CD4-positive, alpha-beta T cell (primary cell): ENCODE data around the gene LIG3. TPM values are rescaled to one million over a fixed set of nuclear protein-coding genes. Genes with fewer than 3 reads are reported as not detected.

Experiments
- ATAC-seq: fragments of 200-7000 bp; cut with Tn5 transposase; one replicate; pipeline ENCODE4 v1.10.0; 2022; ENCODE audit warnings: mild to moderate bottlenecking; ENCODE audit not compliant: poor library complexity
- CTCF ChIA-PET: fragments of 350-600 bp; sonication (Branson Sonifier 250); formaldehyde crosslinking; loops from one replicate; lab custom pipeline; 2021; ENCODE audit warnings: antibody characterized with exemption, inconsistent platforms; lab: Charles Lee
- POLR2A ChIA-PET: fragments of 350-600 bp; sonication (Branson Sonifier 250); formaldehyde crosslinking; loops from one replicate; lab custom pipeline; 2021; ENCODE audit warnings: antibody characterized with exemption, inconsistent platforms; lab: Charles Lee
- DNase-seq, 14 experiments: peaks; one replicate each; pipeline ENCODE4 v3.0.0-alpha.2; 2013 to 2020; ENCODE audit warnings: mixed read lengths in 2 of 14
- H3K27ac ChIP-seq, 2 donors: one replicate each; pipeline versions ENCODE4 v1.5.1 to v1.7.0; 2013; ENCODE audit warnings: low read length in 2 of 2, low read depth in 1 of 2, mild to moderate bottlenecking in 1 of 2
- H3K27me3 ChIP-seq, 2 experiments: 1 replicate in 1 of 2; 2 replicates in 1 of 2; pipeline versions ENCODE4 v1.6.1 to v1.7.0; 2013; ENCODE audit warnings: low read length in 2 of 2, control low read depth in 1 of 2, mild to moderate bottlenecking in 1 of 2, moderate library complexity in 1 of 2; ENCODE audit not compliant: insufficient read depth in 2 of 2, control insufficient read depth in 1 of 2
- H3K36me3 ChIP-seq: one replicate; pipeline ENCODE4 v1.6.1; 2013; ENCODE audit warnings: low read length, control low read depth; ENCODE audit not compliant: insufficient read depth
- H3K4me1 ChIP-seq: one replicate; pipeline ENCODE4 v1.6.1; 2013; ENCODE audit warnings: low read length, control low read depth; ENCODE audit not compliant: insufficient read depth
- H3K4me3 ChIP-seq: one replicate; pipeline ENCODE4 v1.5.1; 2013; ENCODE audit warnings: mild to moderate bottlenecking, low read length, moderate library complexity
- H3K9me3 ChIP-seq, 2 experiments: 1 replicate in 1 of 2; 2 replicates in 1 of 2; pipeline versions ENCODE4 v1.6.1 to v1.7.0; 2013; ENCODE audit warnings: low read length in 2 of 2, mild to moderate bottlenecking in 2 of 2, control low read depth in 1 of 2, moderate library complexity in 1 of 2; ENCODE audit not compliant: control insufficient read depth in 1 of 2, insufficient read depth in 1 of 2
- H3K27ac Mint-ChIP-seq: one replicate; pipeline ENCODE4 v1.8.0; 2020; ENCODE audit warnings: mixed read lengths
- H3K27me3 Mint-ChIP-seq: one replicate; pipeline ENCODE4 v1.8.0; 2021; ENCODE audit warnings: mixed read lengths
- H3K36me3 Mint-ChIP-seq: one replicate; pipeline ENCODE4 v1.8.0; 2021; ENCODE audit warnings: low read depth, mixed read lengths
- H3K4me1 Mint-ChIP-seq: one replicate; pipeline ENCODE4 v1.8.0; 2021; ENCODE audit warnings: low read depth, mixed read lengths
- H3K4me3 Mint-ChIP-seq: one replicate; pipeline ENCODE4 v1.8.0; 2020; ENCODE audit warnings: mild to moderate bottlenecking, mixed read lengths
- H3K9me3 Mint-ChIP-seq: one replicate; pipeline ENCODE4 v1.8.0; 2020; ENCODE audit warnings: mixed read lengths
- intact Hi-C, 2 experiments: fragments of 100-400 bp; cut with DNase I in 1 of 2; cut with micrococcal nuclease in 1 of 2; formaldehyde crosslinking; loops; one replicate each; pipeline versions ENCODE4 v1.15.1 to v1.9.0; 2023 to 2025; cut with DNase I, micrococcal nuclease
- total RNA-seq, 174 experiments: library from RNA in 2 of 174; stranded (reverse) in 2 of 174; gene quantifications; one replicate each; pipeline ENCODE4 v1.2.3 and lab custom pipeline; 2021 to 2026
- TF ChIP-seq, protein P1 (sequence below): fragments of 200-600 bp; IDR thresholded peaks from one replicate; pipeline ENCODE4 v1.8.0; 2022; ENCODE audit warnings: antibody characterized with exemption, mild to moderate bottlenecking

Gene LIG3
- total RNA-seq, 2 experiments from 2014 or later: 44.6 to 49.1 TPM

DNA sequence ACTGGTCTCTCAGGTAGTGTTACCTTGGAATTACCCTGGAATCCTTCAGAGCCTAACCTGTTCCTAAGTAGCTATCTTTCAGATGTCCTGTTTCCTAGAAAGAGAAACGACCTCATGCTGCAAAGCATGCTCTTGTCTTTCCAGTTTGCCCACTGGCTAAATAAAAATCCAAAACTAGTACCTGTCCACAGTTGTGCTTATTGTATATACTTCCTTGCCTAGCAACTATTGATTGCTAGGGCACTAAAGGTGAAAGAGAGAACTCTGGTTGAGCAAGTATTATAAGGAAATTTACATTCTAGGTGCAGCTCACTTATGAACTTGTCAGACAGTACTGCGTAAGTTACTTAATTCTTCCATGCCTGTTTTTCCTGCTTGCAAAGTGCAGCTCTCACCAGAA lies 38.5 kb downstream of the LIG3 start:
- DNase-seq: no peak
- peak overlapping the region; percentile 54 for H3K27ac Mint-ChIP-seq
- Histone ChIP-seq H3K27ac (no peak overlapping the region), H3K9me3 (no peaks in the 10 kb centered on the region), H3K4me1 (peaks cover 29% of the 10 kb centered on the region), H3K36me3 (peaks cover 69% of the 10 kb centered on the region), H3K27me3 (no peaks in the 10 kb centered on the region), H3K4me3 (no peak overlapping the region)
- TF ChIP-seq, protein P1, sequence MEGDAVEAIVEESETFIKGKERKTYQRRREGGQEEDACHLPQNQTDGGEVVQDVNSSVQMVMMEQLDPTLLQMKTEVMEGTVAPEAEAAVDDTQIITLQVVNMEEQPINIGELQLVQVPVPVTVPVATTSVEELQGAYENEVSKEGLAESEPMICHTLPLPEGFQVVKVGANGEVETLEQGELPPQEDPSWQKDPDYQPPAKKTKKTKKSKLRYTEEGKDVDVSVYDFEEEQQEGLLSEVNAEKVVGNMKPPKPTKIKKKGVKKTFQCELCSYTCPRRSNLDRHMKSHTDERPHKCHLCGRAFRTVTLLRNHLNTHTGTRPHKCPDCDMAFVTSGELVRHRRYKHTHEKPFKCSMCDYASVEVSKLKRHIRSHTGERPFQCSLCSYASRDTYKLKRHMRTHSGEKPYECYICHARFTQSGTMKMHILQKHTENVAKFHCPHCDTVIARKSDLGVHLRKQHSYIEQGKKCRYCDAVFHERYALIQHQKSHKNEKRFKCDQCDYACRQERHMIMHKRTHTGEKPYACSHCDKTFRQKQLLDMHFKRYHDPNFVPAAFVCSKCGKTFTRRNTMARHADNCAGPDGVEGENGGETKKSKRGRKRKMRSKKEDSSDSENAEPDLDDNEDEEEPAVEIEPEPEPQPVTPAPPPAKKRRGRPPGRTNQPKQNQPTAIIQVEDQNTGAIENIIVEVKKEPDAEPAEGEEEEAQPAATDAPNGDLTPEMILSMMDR: no peak
- H3K27me3 Mint-ChIP-seq: no peaks in the 10 kb centered on the region
- peaks cover 88% of the 10 kb centered on the region for H3K36me3 Mint-ChIP-seq
- H3K4me1 Mint-ChIP-seq: peaks cover 43% of the 10 kb centered on the region
- no peak for ATAC-seq
- intact Hi-C loops: no loop called here
- H3K9me3 Mint-ChIP-seq: no peaks in the 10 kb centered on the region
- POLR2A ChIA-PET: interaction anchor here (0.6 to 1.9 kb wide), 2 partner anchors 32 to 73 kb away, joined by 3 to 5 read pairs; no protein-coding TSS in a partner anchor
- no peak overlapping the region for H3K4me3 Mint-ChIP-seq
- CTCF ChIA-PET: interaction anchor here (3.1 kb wide), 1 partner anchor 71 kb away, joined by 10 read pairs; no protein-coding TSS in a partner anchor

DNA sequence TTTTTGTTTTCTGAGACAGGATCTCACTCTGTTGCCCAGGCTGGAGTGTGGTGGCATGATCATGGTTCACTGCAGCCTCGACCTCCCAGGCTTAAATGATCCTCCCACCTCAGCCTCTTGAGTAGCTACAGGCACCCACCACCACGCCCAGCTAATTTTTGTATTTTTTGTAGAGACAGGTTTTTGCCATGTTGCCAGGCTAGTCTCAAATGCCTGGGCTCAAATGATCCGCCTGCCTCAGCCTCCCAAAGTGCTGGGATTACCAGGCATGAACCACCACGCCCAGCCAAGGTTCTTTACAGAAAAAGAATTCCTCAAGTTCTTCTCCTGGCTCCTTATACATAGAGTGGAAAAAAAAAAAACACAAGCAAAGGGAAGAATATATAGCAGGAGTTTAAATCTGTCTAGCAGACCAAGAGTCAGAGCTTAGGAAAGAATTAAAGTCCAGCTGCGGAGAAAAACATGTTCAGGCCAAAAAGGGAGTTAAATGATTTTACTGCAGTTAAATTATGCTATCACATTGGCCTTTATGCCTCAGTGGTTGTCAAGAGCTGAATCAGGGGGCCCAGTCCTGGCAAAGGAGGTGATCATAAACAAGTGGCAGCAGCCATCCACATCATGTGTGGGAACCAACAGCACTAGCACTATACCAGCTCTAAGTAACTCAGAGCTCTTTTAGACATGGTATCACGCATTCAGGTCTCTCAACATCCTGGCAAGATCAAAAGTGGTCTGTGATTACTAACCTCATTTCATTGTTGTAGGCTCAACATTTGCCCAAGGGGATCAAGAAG lies 39.3 kb downstream of the LIG3 start:
- H3K36me3 ChIP-seq: peaks cover 62% of the 10 kb centered on the region
- H3K4me3 ChIP-seq: no peak overlapping the region
- TF ChIP-seq, protein P1: no peak
- intact Hi-C loops: loop anchor here in 1 of 2 experiments (2.0 kb wide), 1 partner anchor 43 kb away; the partner anchor contains the start of gene RFFL
- Mint-ChIP-seq H3K4me1 (peaks cover 50% of the 10 kb centered on the region), H3K9me3 (no peaks in the 10 kb centered on the region), H3K4me3 (no peak overlapping the region), H3K27me3 (no peaks in the 10 kb centered on the region), H3K27ac (peak overlapping the region; percentile 95), H3K36me3 (peaks cover 82% of the 10 kb centered on the region)
- no peak for ATAC-seq
- no peak for DNase-seq
- CTCF ChIA-PET: interaction anchor here (3.1 kb wide), 1 partner anchor 70 kb away, joined by 10 read pairs; no protein-coding TSS in a partner anchor
- H3K9me3 ChIP-seq: no peaks in the 10 kb centered on the region
- POLR2A ChIA-PET: interaction anchor here (0.6 to 1.9 kb wide), 2 partner anchors 31 to 72 kb away, joined by 3 to 5 read pairs; no protein-coding TSS in a partner anchor
- H3K27me3 ChIP-seq: no peaks in the 10 kb centered on the region
- H3K27ac ChIP-seq: no peak overlapping the region
- H3K4me1 ChIP-seq: peaks cover 35% of the 10 kb centered on the region

DNA sequence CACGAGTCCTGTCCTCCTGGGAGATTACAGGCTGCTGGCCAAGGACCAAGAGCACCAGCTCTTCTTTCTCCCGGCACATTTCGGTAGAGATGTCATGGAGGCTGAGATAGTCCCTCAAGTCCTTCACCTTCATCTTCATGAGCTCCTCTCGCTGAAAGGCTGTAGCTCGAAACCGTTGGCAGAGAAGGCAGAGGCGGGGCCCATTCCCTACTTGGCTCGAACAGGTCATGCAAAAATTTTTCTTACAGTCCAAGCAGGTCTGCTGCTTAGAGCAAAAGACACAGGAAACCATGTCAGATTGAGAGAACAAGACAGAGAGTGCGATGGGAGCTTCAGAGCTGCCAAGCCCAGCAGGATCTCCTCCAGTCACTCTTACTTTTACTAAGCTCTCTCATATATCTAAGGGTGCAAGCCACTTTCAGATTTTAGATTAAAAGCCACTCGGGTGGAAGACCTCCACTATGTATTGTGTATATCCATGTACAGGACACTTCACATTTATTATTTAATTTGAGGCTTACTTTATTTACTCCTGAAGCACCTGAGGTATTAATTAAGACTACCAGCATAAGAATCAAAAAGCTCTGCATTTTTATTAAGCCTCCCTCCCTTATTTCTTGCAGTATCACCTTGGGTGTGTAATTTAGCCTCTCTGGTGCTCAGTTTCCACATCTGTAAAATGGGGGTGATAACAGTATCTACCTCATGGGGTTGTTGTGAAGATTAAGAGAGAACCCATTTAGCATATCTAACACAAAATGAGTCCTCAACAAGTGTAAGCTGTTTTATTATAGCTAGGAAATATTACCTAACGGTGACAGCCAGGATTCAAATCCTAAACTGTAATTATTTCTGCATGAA lies 41.4 kb downstream of the LIG3 start:
- ChIA-PET CTCF (interaction anchor here (0.7 to 3.1 kb wide), 12 partner anchors 13 to 726 kb away, joined by 3 to 28 read pairs (median 4); partner anchors contain the start of genes LIG3, RAD51D and RFFL), POLR2A (interaction anchor here (1.1 to 3.2 kb wide), 16 partner anchors 9 to 565 kb away, joined by 3 to 45 read pairs (median 8); partner anchors contain the start of genes LIG3 and RFFL)
- Histone ChIP-seq H3K36me3 (peaks cover 59% of the 10 kb centered on the region), H3K27ac (peak overlapping the region; percentile 84 to 87), H3K9me3 (no peaks in the 10 kb centered on the region), H3K4me1 (peaks cover 35% of the 10 kb centered on the region), H3K4me3 (no peak overlapping the region), H3K27me3 (no peaks in the 10 kb centered on the region)
- intact Hi-C loops: loop anchor here (1.0 to 2.0 kb wide), 3 partner anchors 30 to 67 kb away; partner anchors contain the start of gene RFFL (in 1 of the 2)
- Mint-ChIP-seq H3K9me3 (no peaks in the 10 kb centered on the region), H3K4me3 (peak overlapping the region; percentile 12), H3K27ac (peak overlapping the region; percentile 95), H3K36me3 (peaks cover 78% of the 10 kb centered on the region), H3K4me1 (peaks cover 56% of the 10 kb centered on the region), H3K27me3 (no peaks in the 10 kb centered on the region)
- TF ChIP-seq, protein P1: no peak
- DNase-seq: no peak
- no peak for ATAC-seq
